Suprapubic skin (tissue), 4 donors: ENCODE results near the gene CACNA1I. TPM values are rescaled to one million over a fixed set of nuclear protein-coding genes. Genes with fewer than 3 reads are reported as not detected.

ENCODE experiments used
- DNase-seq, 2 donors: peaks; one replicate each; pipeline ENCODE4 v3.0.0-alpha.2; 2019; ENCODE audit warnings: low spot score in 2 of 2
- H3K27ac ChIP-seq: fragments of 200-600 bp; sonication (generic); one replicate; pipeline ENCODE4 v1.5.1; 2019
- H3K27me3 ChIP-seq: fragments of 200-600 bp; sonication (generic); one replicate; pipeline ENCODE4 v1.5.1; 2019
- H3K36me3 ChIP-seq: fragments of 200-600 bp; sonication (generic); one replicate; pipeline ENCODE4 v1.5.1; 2019
- H3K4me1 ChIP-seq: fragments of 200-600 bp; sonication (generic); one replicate; pipeline ENCODE4 v1.5.1; 2019
- H3K4me3 ChIP-seq: fragments of 200-600 bp; sonication (generic); one replicate; pipeline ENCODE4 v1.5.1; 2019; ENCODE audit warnings: mild to moderate bottlenecking
- H3K9me3 ChIP-seq: fragments of 200-600 bp; sonication (generic); one replicate; pipeline ENCODE4 v1.5.1; 2019
- EP300 ChIP-seq: sonication (generic); formaldehyde crosslinking; IDR thresholded peaks from one replicate; pipeline ENCODE4 v1.6.1; 2017; ENCODE audit warnings: antibody characterized with exemption
- POLR2A ChIP-seq, 2 donors: fragments of 450-650 bp; IDR thresholded peaks; one replicate each; pipeline ENCODE4 v1.6.1; 2017; ENCODE audit warnings: antibody characterized with exemption in 2 of 2, mild to moderate bottlenecking in 2 of 2, moderate library complexity in 2 of 2
- POLR2AphosphoS5 ChIP-seq, 3 donors: sonication (generic); formaldehyde crosslinking; IDR thresholded peaks; one replicate each; pipeline ENCODE4 v1.6.1; 2017; ENCODE audit warnings: antibody characterized with exemption in 3 of 3
- WGBS: methylation state at CpG from one replicate; pipeline ENCODE4 v1.1.5; 2018; 5-methylcytosine and 5-hydroxymethylcytosine counted together
- total RNA-seq, 4 donors: library from RNA; depleted of rRNA; stranded (reverse); fragments of >200 nt; gene quantifications; one replicate each; pipeline ENCODE4 v1.1.0, GENCODE V29; 2016
- TF ChIP-seq, protein P1 (sequence below), 2 donors: fragments of 200-600 bp in 1 of 2; fragments of 450-650 bp in 1 of 2; sonication (generic) in 1 of 2; IDR thresholded peaks; one replicate each; pipeline ENCODE4 v1.5.1; 2016 to 2019; ENCODE audit warnings: antibody characterized with exemption in 2 of 2, mild to moderate bottlenecking in 1 of 2, moderate library complexity in 1 of 2

CACNA1I gene
- total RNA-seq, 4 donors from 2014 or later, result 0.08 to 0.80 (median 0.17) TPM; not detected in 1

DNA sequence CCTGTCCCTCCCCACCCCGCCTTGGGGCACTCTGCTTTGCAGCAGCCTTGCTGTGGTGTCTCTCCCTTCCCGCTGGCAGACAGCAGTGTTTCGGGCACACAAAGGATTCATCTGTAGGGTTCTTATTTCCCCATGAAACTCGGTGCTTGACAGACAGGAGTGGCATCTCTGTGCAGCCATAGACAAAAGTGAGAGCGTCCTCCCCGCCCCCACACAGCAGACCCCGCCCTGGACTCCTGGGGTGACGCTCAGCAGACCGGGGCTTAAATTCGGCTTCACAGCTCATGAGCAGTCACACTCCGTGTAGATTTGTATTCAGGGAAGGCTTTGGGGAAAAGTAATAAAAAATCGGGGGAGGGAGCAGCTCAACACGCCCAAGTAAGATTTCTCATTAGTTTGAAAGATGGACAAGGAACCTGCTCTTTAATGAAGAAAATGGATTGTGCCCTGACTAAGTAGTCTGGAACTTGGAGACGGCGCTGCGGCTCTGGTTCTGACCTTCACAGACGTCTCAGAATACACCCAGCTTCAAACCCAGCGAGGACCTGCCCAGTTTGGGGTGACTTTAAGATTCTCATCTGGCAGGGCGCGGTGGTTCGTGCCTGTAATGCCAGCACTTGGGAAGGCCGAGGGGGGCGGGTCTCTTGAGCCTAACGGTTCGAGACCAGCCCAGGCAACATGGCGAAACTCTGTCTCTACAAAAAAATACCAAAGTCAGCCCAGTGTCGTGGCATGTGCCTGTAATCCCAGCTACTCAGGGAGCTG is 136.0 kb downstream of the CACNA1I start:
- H3K4me3 ChIP-seq, result no peak overlapping the region
- H3K36me3 ChIP-seq, result no peaks in the 10 kb centered on the region
- 75% methylated on average over 26 of the region's 27 CpGs for WGBS
- DNase-seq, result no peak
- peaks cover 11% of the 10 kb centered on the region for H3K4me1 ChIP-seq
- peaks cover 39% of the 10 kb centered on the region for H3K27me3 ChIP-seq
- H3K9me3 ChIP-seq, result no peaks in the 10 kb centered on the region
- H3K27ac ChIP-seq, result no peak overlapping the region
- TF ChIP-seq, protein P1, sequence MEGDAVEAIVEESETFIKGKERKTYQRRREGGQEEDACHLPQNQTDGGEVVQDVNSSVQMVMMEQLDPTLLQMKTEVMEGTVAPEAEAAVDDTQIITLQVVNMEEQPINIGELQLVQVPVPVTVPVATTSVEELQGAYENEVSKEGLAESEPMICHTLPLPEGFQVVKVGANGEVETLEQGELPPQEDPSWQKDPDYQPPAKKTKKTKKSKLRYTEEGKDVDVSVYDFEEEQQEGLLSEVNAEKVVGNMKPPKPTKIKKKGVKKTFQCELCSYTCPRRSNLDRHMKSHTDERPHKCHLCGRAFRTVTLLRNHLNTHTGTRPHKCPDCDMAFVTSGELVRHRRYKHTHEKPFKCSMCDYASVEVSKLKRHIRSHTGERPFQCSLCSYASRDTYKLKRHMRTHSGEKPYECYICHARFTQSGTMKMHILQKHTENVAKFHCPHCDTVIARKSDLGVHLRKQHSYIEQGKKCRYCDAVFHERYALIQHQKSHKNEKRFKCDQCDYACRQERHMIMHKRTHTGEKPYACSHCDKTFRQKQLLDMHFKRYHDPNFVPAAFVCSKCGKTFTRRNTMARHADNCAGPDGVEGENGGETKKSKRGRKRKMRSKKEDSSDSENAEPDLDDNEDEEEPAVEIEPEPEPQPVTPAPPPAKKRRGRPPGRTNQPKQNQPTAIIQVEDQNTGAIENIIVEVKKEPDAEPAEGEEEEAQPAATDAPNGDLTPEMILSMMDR (IDR thresholded peaks at IDR 0.05), result no peak
- no peak for TF ChIP-seq POLR2AphosphoS5 (IDR thresholded peaks at IDR 0.05)
- no peak for TF ChIP-seq POLR2A (IDR thresholded peaks at IDR 0.05)
- TF ChIP-seq EP300, result no peak

DNA sequence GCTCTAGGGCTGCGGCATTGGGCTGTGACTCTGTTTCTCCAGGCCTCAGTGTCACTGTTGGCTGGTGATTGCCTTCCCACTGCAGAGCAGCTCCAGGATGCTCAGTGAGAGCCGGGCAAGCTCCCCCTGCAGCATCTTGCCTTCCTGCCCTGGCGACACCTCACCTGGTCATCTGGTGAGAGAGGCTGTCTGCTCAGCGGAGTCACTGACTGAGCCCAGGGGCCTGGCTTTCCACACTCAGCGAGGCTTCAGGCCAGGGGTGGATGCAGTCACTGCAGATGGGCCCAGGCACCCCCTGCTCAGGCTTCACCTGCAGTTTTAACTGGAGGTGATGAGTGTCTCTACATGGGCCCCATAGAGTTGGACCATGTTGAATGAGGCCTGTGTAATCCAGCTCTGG is 136.8 kb downstream of the CACNA1I start:
- TF ChIP-seq, protein P1 (IDR thresholded peaks at IDR 0.05), result no peak
- TF ChIP-seq EP300 (no peak), POLR2AphosphoS5 (IDR thresholded peaks at IDR 0.05) (no peak), POLR2A (IDR thresholded peaks at IDR 0.05) (no peak)
- peaks cover 11% of the 10 kb centered on the region for H3K4me1 ChIP-seq
- 93% methylated on average over 3 of the region's 5 CpGs for WGBS

DNA sequence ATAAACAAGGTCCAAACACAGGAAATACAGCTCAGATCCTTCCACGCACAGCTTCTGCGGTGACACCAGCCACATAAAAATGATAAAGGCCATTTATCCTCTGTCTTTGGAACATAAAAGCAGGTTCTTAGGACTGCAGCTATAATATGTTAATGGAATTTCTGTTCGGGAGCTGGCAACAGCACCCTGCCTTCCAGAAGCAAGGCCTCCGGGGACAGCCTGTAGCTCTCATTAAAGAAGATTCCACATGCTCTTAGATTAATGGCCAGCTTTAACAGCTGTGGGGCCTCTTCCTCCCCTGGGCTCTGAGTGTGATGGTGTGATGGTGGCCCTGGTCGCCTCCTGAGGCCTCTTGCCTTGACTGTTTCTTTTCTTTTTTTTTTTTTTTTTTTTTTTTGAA is 137.3 kb downstream of the CACNA1I start:
- TF ChIP-seq POLR2AphosphoS5 (IDR thresholded peaks at IDR 0.05) (no peak), POLR2A (IDR thresholded peaks at IDR 0.05) (no peak), EP300 (no peak)
- TF ChIP-seq, protein P1 (IDR thresholded peaks at IDR 0.05), result no peak
- peaks cover 40% of the 10 kb centered on the region for H3K27me3 ChIP-seq
- peaks cover 11% of the 10 kb centered on the region for H3K4me1 ChIP-seq
- H3K36me3 ChIP-seq, result no peaks in the 10 kb centered on the region
- no peaks in the 10 kb centered on the region for H3K9me3 ChIP-seq
- no peak overlapping the region for H3K4me3 ChIP-seq
- 74% methylated on average over 5 of the region's 5 CpGs for WGBS
- no peak overlapping the region for H3K27ac ChIP-seq
- DNase-seq, result no peak

More for the DNA sequence above, 136.8 kb downstream of the CACNA1I start:
- Histone ChIP-seq H3K27ac (no peak overlapping the region), H3K9me3 (no peaks in the 10 kb centered on the region), H3K4me3 (no peak overlapping the region), H3K27me3 (peaks cover 39% of the 10 kb centered on the region), H3K36me3 (no peaks in the 10 kb centered on the region)
- no peak for DNase-seq

DNA sequence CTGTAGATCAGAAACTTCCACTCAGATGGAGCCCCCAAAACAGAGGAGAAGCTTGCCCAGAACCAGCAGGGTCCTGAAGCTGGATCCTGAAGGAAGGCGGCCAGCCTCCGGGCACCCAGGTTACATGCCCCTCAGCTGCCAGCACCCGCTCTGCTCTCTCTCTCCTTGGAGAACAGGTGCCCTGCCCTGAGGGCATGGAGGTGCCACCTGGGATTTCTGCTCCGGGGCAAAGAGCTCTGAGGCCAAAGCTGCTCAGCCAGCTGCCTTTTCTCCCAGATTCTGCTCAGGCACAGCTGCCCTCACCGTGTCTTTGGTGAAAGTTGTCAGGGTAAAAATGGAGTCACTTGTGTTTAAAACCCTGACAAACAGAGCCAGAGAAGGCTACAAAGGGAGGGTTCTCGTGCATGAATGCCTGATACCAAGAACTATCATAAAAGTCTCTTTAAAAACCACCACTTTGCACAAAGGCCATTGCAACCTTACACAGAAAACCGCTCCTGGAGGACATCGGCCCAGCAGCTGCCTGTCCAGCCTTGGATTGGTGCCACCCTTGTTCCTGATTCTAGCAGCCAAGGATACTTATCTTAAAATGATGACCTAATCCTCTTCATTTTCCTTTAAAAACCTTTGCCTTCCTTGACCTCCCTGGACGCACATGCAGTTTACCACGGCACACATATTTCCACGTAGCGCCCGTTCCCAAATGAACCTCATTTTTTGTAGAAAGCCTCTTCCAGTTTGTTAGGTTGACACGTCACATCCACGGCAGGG is 140.0 kb downstream of the CACNA1I start:
- WGBS, result 78% methylated on average over 15 of the region's 15 CpGs
- Histone ChIP-seq H3K27me3 (peaks cover 22% of the 10 kb centered on the region), H3K9me3 (no peaks in the 10 kb centered on the region), H3K4me3 (no peak overlapping the region), H3K27ac (no peak overlapping the region), H3K4me1 (no peaks in the 10 kb centered on the region), H3K36me3 (no peaks in the 10 kb centered on the region)
- no peak for DNase-seq
- TF ChIP-seq POLR2AphosphoS5 (IDR thresholded peaks at IDR 0.05) (no peak), EP300 (no peak), POLR2A (IDR thresholded peaks at IDR 0.05) (no peak)
- TF ChIP-seq, protein P1 (IDR thresholded peaks at IDR 0.05), result no peak

DNA sequence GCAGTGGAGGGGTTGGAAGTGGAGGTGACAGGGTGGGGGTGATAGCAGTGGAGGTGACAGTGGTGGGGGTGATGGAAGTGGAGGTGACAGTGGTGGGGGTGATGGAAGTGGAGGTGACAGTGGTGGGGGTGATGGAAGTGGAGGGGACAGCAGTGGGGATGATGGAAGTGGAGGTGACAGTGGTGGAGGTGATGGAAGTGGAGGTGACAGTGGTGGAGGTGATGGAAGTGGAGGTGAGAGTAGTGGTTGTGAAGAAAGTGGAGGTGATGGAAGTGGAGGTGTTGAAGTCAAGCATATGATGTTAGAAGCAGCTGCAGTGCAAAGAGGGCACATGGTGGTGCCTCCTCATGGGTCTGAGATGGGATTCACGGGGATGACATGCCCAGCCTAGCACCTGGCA is 141.5 kb downstream of the CACNA1I start:
- H3K36me3 ChIP-seq, result no peaks in the 10 kb centered on the region
- WGBS, result 100% methylated on average over 1 of the region's 1 CpG
- peaks cover 22% of the 10 kb centered on the region for H3K27me3 ChIP-seq
- no peak for DNase-seq
- TF ChIP-seq, protein P1 (IDR thresholded peaks at IDR 0.05), result no peak
- TF ChIP-seq POLR2AphosphoS5 (IDR thresholded peaks at IDR 0.05), result no peak
- H3K4me1 ChIP-seq, result no peaks in the 10 kb centered on the region
- no peaks in the 10 kb centered on the region for H3K9me3 ChIP-seq
- no peak overlapping the region for H3K27ac ChIP-seq
- H3K4me3 ChIP-seq, result no peak overlapping the region
